HepG2 (cell line): ENCODE results near the gene CD81. TPM values are rescaled to one million over a fixed set of nuclear protein-coding genes. Genes with fewer than 3 reads are reported as not detected.

Experiments
- ETV5 ChIP-seq: IDR thresholded peaks from 2 replicates; pipeline ENCODE4 v1.6.1; 2018; ENCODE audit warnings: missing biosample characterization, missing genetic modification reagents, inconsistent platforms, borderline replicate concordance
- HOXA9 ChIP-seq: sonication (generic); formaldehyde crosslinking; IDR thresholded peaks from 2 replicates; pipeline ENCODE4 v1.8.1; 2022; ENCODE audit warnings: missing genetic modification reagents, mild to moderate bottlenecking, moderate library complexity, borderline replicate concordance
- RARA ChIP-seq: IDR thresholded peaks from 2 replicates; pipeline ENCODE4 v1.6.1; 2016; ENCODE audit warnings: missing genetic modification reagents, missing compliant biosample characterization
- RFX5 ChIP-seq: IDR thresholded peaks from 2 replicates; pipeline ENCODE4 v1.6.1; 2011; ENCODE audit warnings: low read depth, low read length, improper control_type of control experiment
- SMC3 ChIP-seq: IDR thresholded peaks from 2 replicates; pipeline ENCODE4 v1.6.1; 2011; ENCODE audit warnings: low read length, improper control_type of control experiment
- SNAPC2 ChIP-seq: sonication (generic); formaldehyde crosslinking; IDR thresholded peaks from 2 replicates; pipeline ENCODE4 v1.8.1; 2022; ENCODE audit warnings: mild to moderate bottlenecking, missing genetic modification reagents
- TCF7L2 ChIP-seq: IDR thresholded peaks from 2 replicates; pipeline ENCODE4 v1.6.1; 2011; ENCODE audit warnings: mild to moderate bottlenecking, low read depth, low read length, moderate library complexity
- ZNF234 ChIP-seq: sonication (generic); formaldehyde crosslinking; conservative IDR thresholded peaks from 2 replicates; pipeline ENCODE4 v1.5.1; 2020; ENCODE audit warnings: mild to moderate bottlenecking, missing genetic modification reagents
- ZNF44 ChIP-seq: sonication (generic); formaldehyde crosslinking; IDR thresholded peaks from 2 replicates; pipeline ENCODE4 v1.5.1; 2020; ENCODE audit warnings: mild to moderate bottlenecking, missing genetic modification reagents
- ZSCAN20 ChIP-seq: sonication (generic); formaldehyde crosslinking; IDR thresholded peaks from 2 replicates; pipeline ENCODE4 v1.4.0; 2020; ENCODE audit warnings: missing genetic modification reagents, mild to moderate bottlenecking, borderline replicate concordance
- polyA plus RNA-seq, 8 experiments: library from polyadenylated mRNA; depleted of rRNA in 3 of 8; stranded (reverse) in 7 of 8; unstranded in 1 of 8; fragments of >200 nt; fragmentation: Illumina TruSeq in 4 of 8; extraction: Trizol in 4 of 8; gene quantifications; 2 replicates each; pipeline versions ENCODE4 v1.2.1 to v1.2.3, GENCODE V29; 2011 to 2016; ENCODE audit warnings: low read depth in 4 of 8, missing spikeins in 1 of 8, mixed read lengths in 1 of 8; ENCODE audit not compliant: insufficient read depth in 1 of 8
- total RNA-seq, 5 experiments: library from RNA; depleted of rRNA; stranded (reverse); fragments of >200 nt; fragmentation: Illumina TruSeq; extraction: Trizol; gene quantifications; 2 replicates each; pipeline ENCODE4 v1.2.3, GENCODE V29; 2016; ENCODE audit warnings: low read depth in 1 of 5
- TF ChIP-seq, protein P1 (sequence below): sonication (generic); formaldehyde crosslinking; IDR thresholded peaks from 2 replicates; pipeline ENCODE4 v1.4.0; 2020; ENCODE audit warnings: missing genetic modification reagents, borderline replicate concordance
- TF ChIP-seq, protein P2 (sequence below): sonication (generic); formaldehyde crosslinking; IDR thresholded peaks from 2 replicates; pipeline ENCODE4 v1.5.1; 2020; ENCODE audit warnings: mild to moderate bottlenecking, missing genetic modification reagents
- TF ChIP-seq, protein P3 (sequence below): sonication (generic); formaldehyde crosslinking; IDR thresholded peaks from 2 replicates; pipeline ENCODE4 v1.4.0; 2020; ENCODE audit warnings: missing genetic modification reagents
- TF ChIP-seq, protein P4 (sequence below): sonication (generic); formaldehyde crosslinking; IDR thresholded peaks from 2 replicates; pipeline ENCODE4 v1.4.0; 2020; ENCODE audit warnings: missing genetic modification reagents

Gene CD81
- total and polyA plus RNA-seq, 2 of the 13 experiments (the other 11 are each of a cell fraction or from before 2014, with no cell fraction given): not detected

DNA sequence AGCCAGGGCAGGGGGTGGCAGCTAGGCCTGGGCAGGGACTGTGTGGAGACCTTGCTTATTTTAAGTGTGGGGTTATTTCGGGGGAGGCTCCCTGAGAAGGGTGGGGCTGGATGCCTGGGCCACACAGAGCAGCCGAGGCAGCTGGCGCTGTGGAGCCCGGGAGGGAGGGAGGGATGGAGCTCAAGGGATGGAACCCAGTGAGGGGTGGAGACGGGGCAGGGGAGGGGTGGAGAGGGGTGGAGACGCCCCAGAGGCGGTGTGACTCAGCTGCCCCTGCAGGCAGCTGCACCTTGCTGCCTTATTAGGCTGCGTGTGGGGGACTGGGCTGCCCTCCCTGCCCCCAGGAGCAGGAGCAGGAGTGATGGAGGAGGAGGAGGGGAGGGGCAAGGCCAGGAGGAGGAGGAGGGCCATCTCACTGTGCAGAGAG, 13.6 kb downstream of the CD81 start (continued):
- no peak for TF ChIP-seq RARA
- TF ChIP-seq SNAPC2 (CRISPR knock-in tag): no peak
- TF ChIP-seq ZNF234 (CRISPR knock-in tag): no peak
- no peak for TF ChIP-seq RFX5
- TF ChIP-seq, protein P1, sequence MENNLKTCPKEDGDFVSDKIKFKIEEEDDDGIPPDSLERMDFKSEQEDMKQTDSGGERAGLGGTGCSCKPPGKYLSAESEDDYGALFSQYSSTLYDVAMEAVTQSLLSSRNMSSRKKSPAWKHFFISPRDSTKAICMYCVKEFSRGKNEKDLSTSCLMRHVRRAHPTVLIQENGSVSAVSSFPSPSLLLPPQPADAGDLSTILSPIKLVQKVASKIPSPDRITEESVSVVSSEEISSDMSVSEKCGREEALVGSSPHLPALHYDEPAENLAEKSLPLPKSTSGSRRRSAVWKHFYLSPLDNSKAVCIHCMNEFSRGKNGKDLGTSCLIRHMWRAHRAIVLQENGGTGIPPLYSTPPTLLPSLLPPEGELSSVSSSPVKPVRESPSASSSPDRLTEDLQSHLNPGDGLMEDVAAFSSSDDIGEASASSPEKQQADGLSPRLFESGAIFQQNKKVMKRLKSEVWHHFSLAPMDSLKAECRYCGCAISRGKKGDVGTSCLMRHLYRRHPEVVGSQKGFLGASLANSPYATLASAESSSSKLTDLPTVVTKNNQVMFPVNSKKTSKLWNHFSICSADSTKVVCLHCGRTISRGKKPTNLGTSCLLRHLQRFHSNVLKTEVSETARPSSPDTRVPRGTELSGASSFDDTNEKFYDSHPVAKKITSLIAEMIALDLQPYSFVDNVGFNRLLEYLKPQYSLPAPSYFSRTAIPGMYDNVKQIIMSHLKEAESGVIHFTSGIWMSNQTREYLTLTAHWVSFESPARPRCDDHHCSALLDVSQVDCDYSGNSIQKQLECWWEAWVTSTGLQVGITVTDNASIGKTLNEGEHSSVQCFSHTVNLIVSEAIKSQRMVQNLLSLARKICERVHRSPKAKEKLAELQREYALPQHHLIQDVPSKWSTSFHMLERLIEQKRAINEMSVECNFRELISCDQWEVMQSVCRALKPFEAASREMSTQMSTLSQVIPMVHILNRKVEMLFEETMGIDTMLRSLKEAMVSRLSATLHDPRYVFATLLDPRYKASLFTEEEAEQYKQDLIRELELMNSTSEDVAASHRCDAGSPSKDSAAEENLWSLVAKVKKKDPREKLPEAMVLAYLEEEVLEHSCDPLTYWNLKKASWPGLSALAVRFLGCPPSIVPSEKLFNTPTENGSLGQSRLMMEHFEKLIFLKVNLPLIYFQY (CRISPR knock-in tag): no peak
- no peak for TF ChIP-seq SMC3
- TF ChIP-seq, protein P2, sequence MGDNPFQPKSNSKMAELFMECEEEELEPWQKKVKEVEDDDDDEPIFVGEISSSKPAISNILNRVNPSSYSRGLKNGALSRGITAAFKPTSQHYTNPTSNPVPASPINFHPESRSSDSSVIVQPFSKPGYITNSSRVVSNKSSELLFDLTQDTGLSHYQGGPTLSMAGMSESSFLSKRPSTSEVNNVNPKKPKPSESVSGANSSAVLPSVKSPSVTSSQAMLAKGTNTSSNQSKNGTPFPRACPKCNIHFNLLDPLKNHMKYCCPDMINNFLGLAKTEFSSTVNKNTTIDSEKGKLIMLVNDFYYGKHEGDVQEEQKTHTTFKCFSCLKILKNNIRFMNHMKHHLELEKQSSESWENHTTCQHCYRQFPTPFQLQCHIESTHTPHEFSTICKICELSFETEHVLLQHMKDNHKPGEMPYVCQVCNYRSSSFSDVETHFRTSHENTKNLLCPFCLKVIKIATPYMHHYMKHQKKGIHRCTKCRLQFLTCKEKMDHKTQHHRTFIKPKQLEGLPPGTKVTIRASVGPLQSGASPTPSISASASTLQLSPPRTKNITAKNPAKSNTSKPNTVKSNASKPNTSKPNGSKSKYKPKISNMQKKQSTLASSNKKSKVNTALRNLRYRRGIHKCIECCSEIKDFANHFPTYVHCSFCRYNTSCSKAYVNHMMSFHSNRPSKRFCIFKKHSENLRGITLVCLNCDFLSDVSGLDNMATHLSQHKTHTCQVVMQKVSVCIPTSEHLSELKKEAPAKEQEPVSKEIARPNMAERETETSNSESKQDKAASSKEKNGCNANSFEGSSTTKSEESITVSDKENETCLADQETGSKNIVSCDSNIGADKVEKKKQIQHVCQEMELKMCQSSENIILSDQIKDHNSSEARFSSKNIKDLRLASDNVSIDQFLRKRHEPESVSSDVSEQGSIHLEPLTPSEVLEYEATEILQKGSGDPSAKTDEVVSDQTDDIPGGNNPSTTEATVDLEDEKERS (CRISPR knock-in tag): no peak
- TF ChIP-seq ZNF44: no peak
- TF ChIP-seq, protein P3, sequence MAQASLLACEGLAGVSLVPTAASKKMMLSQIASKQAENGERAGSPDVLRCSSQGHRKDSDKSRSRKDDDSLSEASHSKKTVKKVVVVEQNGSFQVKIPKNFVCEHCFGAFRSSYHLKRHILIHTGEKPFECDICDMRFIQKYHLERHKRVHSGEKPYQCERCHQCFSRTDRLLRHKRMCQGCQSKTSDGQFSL (CRISPR knock-in tag): no peak
- no peak for TF ChIP-seq TCF7L2
- TF ChIP-seq, protein P4, sequence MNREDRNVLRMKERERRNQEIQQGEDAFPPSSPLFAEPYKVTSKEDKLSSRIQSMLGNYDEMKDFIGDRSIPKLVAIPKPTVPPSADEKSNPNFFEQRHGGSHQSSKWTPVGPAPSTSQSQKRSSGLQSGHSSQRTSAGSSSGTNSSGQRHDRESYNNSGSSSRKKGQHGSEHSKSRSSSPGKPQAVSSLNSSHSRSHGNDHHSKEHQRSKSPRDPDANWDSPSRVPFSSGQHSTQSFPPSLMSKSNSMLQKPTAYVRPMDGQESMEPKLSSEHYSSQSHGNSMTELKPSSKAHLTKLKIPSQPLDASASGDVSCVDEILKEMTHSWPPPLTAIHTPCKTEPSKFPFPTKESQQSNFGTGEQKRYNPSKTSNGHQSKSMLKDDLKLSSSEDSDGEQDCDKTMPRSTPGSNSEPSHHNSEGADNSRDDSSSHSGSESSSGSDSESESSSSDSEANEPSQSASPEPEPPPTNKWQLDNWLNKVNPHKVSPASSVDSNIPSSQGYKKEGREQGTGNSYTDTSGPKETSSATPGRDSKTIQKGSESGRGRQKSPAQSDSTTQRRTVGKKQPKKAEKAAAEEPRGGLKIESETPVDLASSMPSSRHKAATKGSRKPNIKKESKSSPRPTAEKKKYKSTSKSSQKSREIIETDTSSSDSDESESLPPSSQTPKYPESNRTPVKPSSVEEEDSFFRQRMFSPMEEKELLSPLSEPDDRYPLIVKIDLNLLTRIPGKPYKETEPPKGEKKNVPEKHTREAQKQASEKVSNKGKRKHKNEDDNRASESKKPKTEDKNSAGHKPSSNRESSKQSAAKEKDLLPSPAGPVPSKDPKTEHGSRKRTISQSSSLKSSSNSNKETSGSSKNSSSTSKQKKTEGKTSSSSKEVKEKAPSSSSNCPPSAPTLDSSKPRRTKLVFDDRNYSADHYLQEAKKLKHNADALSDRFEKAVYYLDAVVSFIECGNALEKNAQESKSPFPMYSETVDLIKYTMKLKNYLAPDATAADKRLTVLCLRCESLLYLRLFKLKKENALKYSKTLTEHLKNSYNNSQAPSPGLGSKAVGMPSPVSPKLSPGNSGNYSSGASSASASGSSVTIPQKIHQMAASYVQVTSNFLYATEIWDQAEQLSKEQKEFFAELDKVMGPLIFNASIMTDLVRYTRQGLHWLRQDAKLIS (CRISPR knock-in tag): no peak
- TF ChIP-seq HOXA9 (CRISPR knock-in tag): no peak
- TF ChIP-seq ZSCAN20: no peak
- no peak for TF ChIP-seq ETV5 (CRISPR knock-in tag)
